ENCODE data around the gene CNGB1.

GRCh38 chr16:57957673-57958392, 13.1 kb downstream of the CNGB1 start:
- TF ChIP-seq CTCF (conservative IDR thresholded peaks at IDR 0.05 in 1 of 2, IDR thresholded peaks at IDR 0.05 in 1 of 2; ENCODE audit: low read depth in 1 of 2, low read length in 2 of 2), result no peak
- TF ChIP-seq EZH2 (IDR thresholded peaks at IDR 0.05; ENCODE audit: low read length, missing control alignments), result no peak

Measured in fibroblast of lung (primary cell).